GM18511 (cell line): Measurements from ENCODE around the gene GNA14.

Experiments used
- ATAC-seq: cut with Tn5 transposase; IDR thresholded peaks from one replicate; pipeline ENCODE4 v1.9.1; 2021; ENCODE audit warnings: mild to moderate bottlenecking, moderate library complexity; ENCODE audit not compliant: unreplicated experiment

The GNA14 gene

GRCh38 chr9:77543131-77543822, 104.8 kb downstream of the GNA14 start:
- no peak for ATAC-seq

GRCh38 chr9:77541600-77541999, 106.5 kb downstream of the GNA14 start:
- ATAC-seq = no peak

- ATAC-seq = no peak
These were observed 107.1 kb downstream of the GNA14 start for GRCh38 chr9:77541055-77541454.

GRCh38 chr9:77534376-77535057, 113.6 kb downstream of the GNA14 start:
- ATAC-seq = no peak

- ATAC-seq = no peak
These were observed 114.5 kb downstream of the GNA14 start for GRCh38 chr9:77533671-77534070.

GRCh38 chr9:77532607-77533006, 115.5 kb downstream of the GNA14 start:
- ATAC-seq = no peak

- ATAC-seq = no peak
These were observed 116.7 kb downstream of the GNA14 start for GRCh38 chr9:77531400-77531799.

GRCh38 chr9:77523891-77524290, 124.2 kb downstream of the GNA14 start:
- ATAC-seq = no peak

- no peak for ATAC-seq
These were observed 127.0 kb downstream of the GNA14 start for GRCh38 chr9:77521091-77521490.

GRCh38 chr9:77518688-77519087, 129.4 kb downstream of the GNA14 start:
- ATAC-seq = no peak

GRCh38 chr9:77516781-77517180, 131.3 kb downstream of the GNA14 start:
- ATAC-seq = no peak

GRCh38 chr9:77514886-77515711, 133.0 kb downstream of the GNA14 start:
- ATAC-seq = no peak

GRCh38 chr9:77513457-77513856, 134.7 kb downstream of the GNA14 start:
- ATAC-seq = no peak

- ATAC-seq = no peak
These were observed 135.2 kb downstream of the GNA14 start for GRCh38 chr9:77512876-77513275.

- no peak for ATAC-seq
These were observed 136.6 kb downstream of the GNA14 start for GRCh38 chr9:77511525-77511924.

- ATAC-seq = no peak
These were observed 137.5 kb downstream of the GNA14 start for GRCh38 chr9:77510666-77511065.

- no peak for ATAC-seq
These were observed 139.7 kb downstream of the GNA14 start for GRCh38 chr9:77508396-77508795.

GRCh38 chr9:77507212-77507961, 140.7 kb downstream of the GNA14 start:
- ATAC-seq = no peak

- ATAC-seq = no peak
These were observed 142.9 kb downstream of the GNA14 start for GRCh38 chr9:77505232-77505631.

GRCh38 chr9:77502568-77502967, 145.6 kb downstream of the GNA14 start:
- no peak for ATAC-seq

GRCh38 chr9:77498891-77499290, 149.2 kb downstream of the GNA14 start:
- no peak for ATAC-seq
